Tibial artery (tissue), 4 donors: ENCODE measurements around the gene PCBP3.
"Not testable (repeated sequence)": the region's sequence is repeated elsewhere in the genome, so short reads cannot be mapped to it uniquely, and the experiment has no call there.

Experiments used
- DNase-seq, 2 donors: peaks; one replicate each; pipeline ENCODE4 v3.0.0-alpha.2; 2019
- H3K27ac ChIP-seq, 2 donors: fragments of 200-600 bp; sonication (generic) in 1 of 2; 1 replicate in 1 of 2; 2 replicates in 1 of 2; pipeline ENCODE4 v1.5.1; 2018 to 2019; ENCODE audit warnings: mild to moderate bottlenecking in 1 of 2
- H3K27me3 ChIP-seq, 2 donors: fragments of 200-600 bp; sonication (generic) in 1 of 2; one replicate each; pipeline versions ENCODE4 v1.5.1 to v1.6.0; 2016 to 2019
- H3K36me3 ChIP-seq, 3 donors: fragments of 200-600 bp; sonication (generic) in 2 of 3; one replicate each; pipeline ENCODE4 v1.5.1; 2016 to 2019; ENCODE audit warnings: mild to moderate bottlenecking in 2 of 3
- H3K4me1 ChIP-seq, 4 donors: fragments of 200-600 bp; sonication (generic) in 2 of 4; 1 replicate in 3 of 4; 2 replicates in 1 of 4; pipeline ENCODE4 v1.5.1; 2016 to 2019
- H3K4me3 ChIP-seq, 2 donors: fragments of 200-600 bp; sonication (generic) in 1 of 2; 1 replicate in 1 of 2; 2 replicates in 1 of 2; pipeline ENCODE4 v1.5.1; 2018 to 2019; ENCODE audit warnings: mild to moderate bottlenecking in 2 of 2
- H3K9me3 ChIP-seq, 3 donors: fragments of 200-600 bp; sonication (generic) in 1 of 3; one replicate each; pipeline ENCODE4 v1.5.1; 2016 to 2019
- intact Hi-C: fragments of 100-400 bp; cut with DNase I; formaldehyde crosslinking; loops from one replicate; pipeline ENCODE4 v1.15.0; 2023; ENCODE audit warnings: low total_unique reads
- TF ChIP-seq, protein P1 (sequence below), 2 experiments: fragments of 200-600 bp in 1 of 2; fragments of 450-650 bp in 1 of 2; IDR thresholded peaks; one replicate each; pipeline ENCODE4 v1.5.1; 2017 to 2019; ENCODE audit warnings: antibody characterized with exemption in 2 of 2, mild to moderate bottlenecking in 1 of 2, moderate library complexity in 1 of 2

PCBP3 gene

DNA sequence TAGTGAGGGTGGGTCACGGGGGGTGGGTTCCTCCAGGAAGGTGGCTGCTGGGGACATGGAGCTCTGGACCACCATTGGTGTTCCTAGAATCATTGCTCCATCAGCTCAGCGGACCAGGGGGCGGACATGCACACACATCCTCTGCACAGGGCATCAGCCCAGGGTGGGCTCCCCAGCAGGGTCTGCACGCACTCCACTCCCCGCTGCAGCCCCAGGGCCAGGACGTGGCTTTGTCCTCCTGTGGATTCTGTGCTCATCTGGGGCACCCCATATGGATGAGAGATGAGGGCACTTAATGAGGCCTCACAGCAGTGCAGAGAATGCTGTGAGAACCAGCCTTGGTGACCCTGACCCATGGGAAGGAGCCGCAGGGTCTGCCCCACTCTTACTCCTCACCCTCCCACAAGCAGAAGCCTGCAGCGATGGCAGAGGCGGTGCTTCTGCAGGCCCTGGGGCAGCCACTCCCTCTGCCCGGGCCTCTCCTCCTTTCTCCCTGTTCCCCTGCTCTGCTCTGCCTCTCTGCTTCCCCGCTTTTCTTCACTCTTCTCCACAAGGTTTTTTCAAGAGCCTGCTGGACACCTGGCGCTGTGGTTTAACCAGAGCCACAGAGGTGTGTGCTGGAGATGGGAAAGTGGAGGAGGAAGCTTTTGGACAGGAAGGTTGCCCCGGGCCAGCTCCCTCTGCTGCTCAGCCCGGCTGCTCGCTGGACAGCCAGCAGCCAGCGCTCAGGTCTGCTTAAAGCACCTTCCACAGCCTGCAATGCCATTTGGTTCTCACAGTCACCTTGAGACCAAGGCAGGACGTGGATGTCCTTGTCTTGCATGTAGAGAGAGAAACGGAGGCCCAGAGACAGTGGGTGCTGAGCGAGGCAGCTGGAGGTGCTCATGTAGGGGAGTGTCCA is 26.3 kb upstream of the PCBP3 start:
- Histone ChIP-seq H3K4me3 (no peak overlapping the region), H3K27ac (no peak overlapping the region), H3K9me3 (peaks cover 0 to 7% (median 0%) of the 10 kb centered on the region in 3 donors), H3K27me3 (peaks cover 0 to 66% of the 10 kb centered on the region in 2 donors), H3K4me1 (no peaks in the 10 kb centered on the region), H3K36me3 (no peaks in the 10 kb centered on the region)
- intact Hi-C loops, result no loop called here
- TF ChIP-seq, protein P1, sequence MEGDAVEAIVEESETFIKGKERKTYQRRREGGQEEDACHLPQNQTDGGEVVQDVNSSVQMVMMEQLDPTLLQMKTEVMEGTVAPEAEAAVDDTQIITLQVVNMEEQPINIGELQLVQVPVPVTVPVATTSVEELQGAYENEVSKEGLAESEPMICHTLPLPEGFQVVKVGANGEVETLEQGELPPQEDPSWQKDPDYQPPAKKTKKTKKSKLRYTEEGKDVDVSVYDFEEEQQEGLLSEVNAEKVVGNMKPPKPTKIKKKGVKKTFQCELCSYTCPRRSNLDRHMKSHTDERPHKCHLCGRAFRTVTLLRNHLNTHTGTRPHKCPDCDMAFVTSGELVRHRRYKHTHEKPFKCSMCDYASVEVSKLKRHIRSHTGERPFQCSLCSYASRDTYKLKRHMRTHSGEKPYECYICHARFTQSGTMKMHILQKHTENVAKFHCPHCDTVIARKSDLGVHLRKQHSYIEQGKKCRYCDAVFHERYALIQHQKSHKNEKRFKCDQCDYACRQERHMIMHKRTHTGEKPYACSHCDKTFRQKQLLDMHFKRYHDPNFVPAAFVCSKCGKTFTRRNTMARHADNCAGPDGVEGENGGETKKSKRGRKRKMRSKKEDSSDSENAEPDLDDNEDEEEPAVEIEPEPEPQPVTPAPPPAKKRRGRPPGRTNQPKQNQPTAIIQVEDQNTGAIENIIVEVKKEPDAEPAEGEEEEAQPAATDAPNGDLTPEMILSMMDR (IDR thresholded peaks at IDR 0.05), result no peak
- DNase-seq, result peak in 1 of 2 donors; percentile 54

DNA sequence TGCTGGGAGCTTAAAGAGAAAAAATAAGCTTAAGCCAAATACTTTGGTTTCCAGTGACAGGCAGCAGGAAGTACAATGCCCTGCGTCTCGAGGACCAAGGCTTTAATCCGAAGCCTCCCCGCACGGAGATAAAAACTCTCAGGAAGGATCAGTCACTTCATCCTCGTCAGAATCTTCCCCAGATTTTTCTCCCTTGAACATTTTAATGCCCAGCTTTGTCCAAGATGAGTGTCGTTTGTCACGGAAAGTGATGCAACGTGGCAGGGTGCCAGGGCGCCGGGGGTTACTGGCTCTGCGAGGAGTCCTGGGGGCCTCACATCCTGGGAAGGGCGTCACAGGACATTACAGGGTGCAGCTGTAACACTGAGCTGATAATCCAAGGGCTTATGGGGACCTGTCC is 25.2 kb upstream of the PCBP3 start:
- Histone ChIP-seq H3K4me3 (no peak overlapping the region), H3K9me3 (peaks cover 0 to 7% (median 0%) of the 10 kb centered on the region in 3 donors), H3K36me3 (no peaks in the 10 kb centered on the region), H3K27ac (no peak overlapping the region), H3K4me1 (no peaks in the 10 kb centered on the region), H3K27me3 (peaks cover 0 to 69% of the 10 kb centered on the region in 2 donors)
- peak in 1 of 2 donors; percentile 46 for DNase-seq
- TF ChIP-seq, protein P1 (IDR thresholded peaks at IDR 0.05), result no peak
- intact Hi-C loops, result no loop called here

DNA sequence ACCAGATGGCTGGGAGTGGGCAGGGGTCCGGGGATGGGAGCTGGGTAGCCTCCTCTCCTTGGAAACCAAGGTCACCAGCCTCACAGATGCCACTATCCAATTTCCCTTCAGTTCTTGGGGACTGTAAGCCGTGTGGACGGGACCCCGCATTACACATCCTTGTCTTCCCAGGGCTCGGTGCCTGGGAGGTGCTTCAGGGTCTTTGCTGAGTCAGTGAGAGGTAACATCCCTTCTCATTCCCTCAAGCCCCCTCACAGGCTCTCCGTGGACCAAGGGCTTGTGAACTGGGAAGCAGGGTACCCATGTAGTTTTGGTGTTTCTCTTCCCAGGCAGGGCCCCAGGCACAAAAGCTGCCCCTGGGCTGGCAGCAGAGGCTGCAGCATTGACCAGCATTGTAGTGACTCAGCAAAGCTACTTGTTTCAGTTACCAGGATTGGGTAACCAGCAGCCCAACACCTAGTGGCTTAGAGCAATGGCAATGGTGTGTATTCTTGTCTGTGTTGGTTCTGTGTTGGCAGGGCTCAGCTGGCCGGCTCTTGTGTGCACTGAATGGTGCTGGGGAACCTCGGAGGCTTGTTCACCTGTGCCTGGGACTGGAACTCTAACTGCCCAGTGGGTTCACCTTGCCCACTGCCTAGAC is 24.6 kb upstream of the PCBP3 start:
- no peaks in the 10 kb centered on the region for H3K4me1 ChIP-seq
- peak in 1 of 2 donors; percentile 51 for DNase-seq
- TF ChIP-seq, protein P1 (IDR thresholded peaks at IDR 0.05), result no peak
- no peak overlapping the region for H3K4me3 ChIP-seq
- intact Hi-C loops, result no loop called here
- H3K9me3 ChIP-seq, result peaks cover 0 to 7% (median 0%) of the 10 kb centered on the region in 3 donors
- H3K27ac ChIP-seq, result no peak overlapping the region
- H3K36me3 ChIP-seq, result no peaks in the 10 kb centered on the region
- peaks cover 0 to 64% of the 10 kb centered on the region in 2 donors for H3K27me3 ChIP-seq

DNA sequence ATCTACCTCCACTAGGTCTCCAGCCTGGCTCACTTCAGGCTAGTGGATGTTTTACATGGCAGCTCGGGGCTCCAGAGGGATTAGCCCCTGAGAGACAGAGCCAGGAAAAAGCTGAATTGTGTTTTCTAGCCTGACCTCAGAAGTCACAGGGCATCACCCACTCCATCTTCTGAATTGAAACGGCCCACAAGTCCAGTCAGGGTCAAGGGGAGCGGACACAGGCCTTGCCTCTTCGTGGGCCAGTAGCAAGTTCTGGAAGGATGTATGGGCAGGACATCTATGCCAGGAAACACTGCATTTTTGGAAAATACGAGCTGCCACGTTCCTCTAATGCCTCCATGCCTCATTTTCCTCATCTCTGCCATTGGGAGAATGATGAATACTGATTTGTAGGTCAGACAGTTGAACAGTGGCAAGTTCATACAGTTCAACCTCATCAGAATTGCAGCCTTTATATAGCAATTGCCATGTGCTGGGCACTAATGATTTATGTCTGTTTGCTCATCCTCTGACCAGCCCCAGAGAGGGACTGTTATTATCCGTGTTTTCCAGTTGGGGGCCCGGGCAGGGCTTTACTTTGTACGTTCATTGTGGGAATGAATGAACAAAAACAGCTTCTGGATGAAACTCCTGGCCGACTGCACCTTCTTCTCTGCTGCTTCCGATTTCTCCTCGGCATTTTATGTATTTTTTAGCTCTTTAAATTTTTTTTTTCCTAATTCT is 23.2 kb upstream of the PCBP3 start:
- Histone ChIP-seq H3K27me3 (peaks cover 0 to 50% of the 10 kb centered on the region in 2 donors), H3K9me3 (peaks cover 0 to 7% (median 0%) of the 10 kb centered on the region in 3 donors), H3K27ac (no peak overlapping the region), H3K36me3 (no peaks in the 10 kb centered on the region), H3K4me3 (no peak overlapping the region), H3K4me1 (no peaks in the 10 kb centered on the region)
- TF ChIP-seq, protein P1 (IDR thresholded peaks at IDR 0.05), result no peak
- peak in 1 of 2 donors; percentile 15 for DNase-seq
- intact Hi-C loops, result no loop called here

DNA sequence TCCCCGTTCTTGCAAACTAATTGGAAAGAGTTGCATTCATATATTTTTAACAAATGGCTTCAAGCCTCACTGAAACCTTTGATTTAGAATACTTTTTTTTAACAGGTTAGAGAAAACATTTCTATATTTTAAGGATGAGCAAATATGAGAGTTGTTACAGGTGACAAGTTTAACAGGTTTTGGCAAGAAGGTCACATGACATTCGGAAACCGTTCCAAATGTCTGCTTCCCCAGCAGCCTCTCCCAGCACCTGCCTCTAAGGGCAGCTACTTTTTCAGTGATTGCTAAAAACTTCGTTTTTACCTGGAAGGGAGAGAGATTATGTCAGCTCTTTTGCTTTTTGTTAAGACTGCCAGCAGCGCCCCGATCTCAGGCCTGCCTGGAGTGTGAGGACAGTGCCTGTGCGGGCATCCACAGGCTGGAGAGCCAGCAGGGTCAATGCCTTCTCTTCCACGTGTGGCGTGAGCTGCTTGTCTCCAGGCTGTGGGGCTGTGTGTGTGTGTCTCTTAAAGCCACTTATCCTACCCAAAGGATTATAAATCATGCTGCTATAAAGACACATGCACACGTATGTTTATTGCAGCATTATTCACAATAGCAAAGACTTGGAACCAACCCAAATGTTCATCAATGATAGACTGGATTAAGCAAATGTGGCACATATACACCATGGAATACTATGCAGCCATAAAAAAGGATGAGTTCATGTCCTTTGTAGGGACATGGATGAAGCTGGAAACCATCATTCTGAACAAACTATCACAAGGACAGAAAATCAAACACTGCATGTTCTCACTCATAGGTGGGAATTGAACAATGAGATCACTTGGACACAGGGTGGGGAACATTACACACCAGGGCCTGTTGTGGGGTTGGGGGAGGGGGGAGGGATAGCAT is 21.8 kb upstream of the PCBP3 start:
- intact Hi-C loops, H3K9me3 ChIP-seq: not testable (repeated sequence)
- DNase-seq, result peak in 1 of 2 donors; percentile 27

More for the DNA sequence above, 21.8 kb upstream of the PCBP3 start:
- peaks cover 0 to 42% of the 10 kb centered on the region in 2 donors for H3K27me3 ChIP-seq
- not testable (repeated sequence) for H3K36me3 ChIP-seq, H3K27ac ChIP-seq, H3K4me3 ChIP-seq, H3K4me1 ChIP-seq
